IPS-18c (cell line): ENCODE results near the gene POMGNT2.
"Not testable (repeated sequence)": the region's sequence is repeated elsewhere in the genome, so short reads cannot be mapped to it uniquely, and the experiment has no call there.

ENCODE experiments used
- H3K4me3 ChIP-seq: 2 replicates; pipeline ENCODE4 v1.7.0; 2013; ENCODE audit warnings: low read depth, mild to moderate bottlenecking, low read length, moderate library complexity; ENCODE audit not compliant: insufficient read depth
- H3K9me3 ChIP-seq: one replicate; pipeline ENCODE4 v1.6.1; 2013; ENCODE audit warnings: mild to moderate bottlenecking, low read length, moderate library complexity; ENCODE audit not compliant: control insufficient read depth, insufficient read depth

Gene POMGNT2

DNA sequence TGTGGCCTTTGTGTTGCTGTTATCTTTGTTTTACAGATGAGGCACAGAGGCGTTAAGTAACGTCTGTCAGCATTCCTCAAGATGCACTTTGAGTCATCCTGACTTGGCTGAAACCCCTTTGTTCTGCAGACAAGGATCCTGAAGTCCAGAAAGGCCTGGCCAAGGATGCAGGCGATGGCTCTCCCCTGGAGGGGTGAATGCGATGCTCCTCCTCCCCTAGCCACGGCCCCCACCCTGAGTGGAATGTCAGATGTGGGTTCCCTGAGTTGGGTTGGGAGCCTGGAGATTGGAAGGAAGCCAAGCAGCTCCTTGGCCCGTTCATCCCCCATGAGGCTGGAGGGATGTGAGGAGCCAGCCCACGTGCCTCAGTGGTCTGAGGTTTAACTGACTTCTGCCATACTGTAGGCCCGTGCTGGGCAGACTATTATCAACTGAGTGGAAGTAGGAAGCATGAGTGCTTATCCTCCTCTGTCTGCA lies 43.3 kb downstream of the POMGNT2 start:
- H3K4me3 ChIP-seq: no peak overlapping the region
- no peaks in the 10 kb centered on the region for H3K9me3 ChIP-seq

- no peaks in the 10 kb centered on the region for H3K9me3 ChIP-seq
- H3K4me3 ChIP-seq: no peak overlapping the region
These were observed 43.8 kb downstream of the POMGNT2 start for GRCh38 chr3:43062040-43062563.

GRCh38 chr3:43061101-43061895 lies 44.6 kb downstream of the POMGNT2 start:
- H3K4me3 ChIP-seq: no peak overlapping the region

DNA sequence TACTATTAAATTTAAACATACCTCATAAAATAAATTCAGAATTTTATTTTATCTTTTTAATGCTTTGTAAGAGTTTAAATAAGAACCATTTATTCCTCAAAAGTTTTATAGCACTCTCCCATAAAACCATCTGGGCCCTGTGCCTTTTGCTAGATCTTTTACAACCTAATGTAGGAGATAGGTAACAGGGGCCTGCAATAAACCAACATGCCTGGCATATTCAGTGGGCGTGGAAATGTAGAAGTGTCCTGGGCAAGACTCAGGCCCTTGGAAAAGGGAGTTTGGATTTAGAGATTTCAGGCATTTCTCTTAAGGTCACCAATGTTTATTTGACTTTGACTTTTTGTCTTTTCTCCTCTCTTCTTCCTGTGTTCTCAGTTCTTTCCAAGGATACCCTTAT lies 46.4 kb downstream of the POMGNT2 start:
- no peaks in the 10 kb centered on the region for H3K9me3 ChIP-seq
- no peak overlapping the region for H3K4me3 ChIP-seq

More at GRCh38 chr3:43061101-43061895, 44.6 kb downstream of the POMGNT2 start:
- no peaks in the 10 kb centered on the region for H3K9me3 ChIP-seq

DNA sequence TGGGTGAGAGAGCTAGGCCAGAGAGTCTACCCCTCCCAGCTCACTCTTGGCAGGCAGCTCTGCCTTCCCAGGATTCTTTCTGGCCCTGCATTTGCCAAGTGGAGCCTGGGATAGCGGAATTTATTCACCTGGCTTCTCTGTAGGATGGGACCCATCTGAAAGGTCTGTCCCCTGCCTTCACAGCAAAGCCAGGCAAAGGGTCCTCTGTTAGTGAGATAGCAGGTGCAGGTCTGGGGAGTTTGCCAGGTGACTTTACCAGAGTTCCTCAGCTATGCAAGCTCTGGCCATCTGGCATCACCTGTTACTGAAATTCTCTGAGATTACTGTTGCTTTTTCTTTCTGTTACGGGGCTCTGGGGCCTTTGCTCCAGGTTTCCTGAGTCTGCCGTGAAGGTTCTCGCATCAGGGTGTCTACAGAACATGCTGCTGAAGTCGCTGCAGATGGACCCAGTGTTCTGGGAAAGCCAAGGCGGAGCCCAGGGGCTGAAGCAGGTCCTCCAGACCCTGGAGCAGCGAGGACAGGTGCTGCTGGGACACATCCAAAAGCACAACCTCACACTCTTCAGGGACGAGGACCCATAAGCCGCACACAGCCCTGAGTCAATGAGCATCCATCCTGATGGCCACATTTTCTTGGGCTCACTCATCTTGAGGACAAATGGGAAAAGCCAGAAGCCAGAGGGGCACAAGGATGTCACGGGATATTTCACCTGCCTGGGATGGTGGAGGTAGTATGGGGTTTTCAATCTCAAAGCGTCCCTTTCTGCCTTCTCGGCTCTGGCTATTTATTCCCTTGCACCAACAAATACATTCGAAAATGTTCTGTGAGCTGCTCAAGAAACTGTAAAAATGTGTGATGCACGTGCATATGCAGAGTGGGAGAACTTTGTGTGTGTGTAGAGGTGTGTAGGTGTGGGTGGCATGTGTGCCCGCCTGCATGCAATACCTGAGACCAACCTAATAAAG lies 49.8 kb downstream of the POMGNT2 start:
- Histone ChIP-seq H3K9me3 (no peaks in the 10 kb centered on the region), H3K4me3 (no peak overlapping the region)

GRCh38 chr3:43055393-43055792 lies 50.5 kb downstream of the POMGNT2 start:
- no peaks in the 10 kb centered on the region for H3K9me3 ChIP-seq
- H3K4me3 ChIP-seq: no peak overlapping the region

DNA sequence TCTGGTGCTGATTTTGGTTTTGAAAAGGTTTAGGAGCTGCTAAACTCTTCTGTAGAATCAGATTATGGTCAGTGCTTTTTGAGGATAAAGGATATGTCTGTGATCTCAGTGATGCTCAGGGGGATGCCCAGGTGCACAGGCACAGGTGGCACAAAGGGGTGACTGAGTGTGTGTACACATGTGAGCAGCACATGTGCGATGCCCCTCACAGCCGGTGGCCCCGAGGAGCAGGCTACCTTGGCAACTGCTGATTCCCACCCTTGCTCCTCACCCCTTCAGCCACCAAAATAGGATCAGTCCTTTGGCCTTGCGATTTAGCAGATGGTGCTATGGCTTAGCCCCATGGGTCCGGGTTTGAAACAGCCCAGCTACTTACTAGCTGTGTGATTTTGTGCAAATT lies 51.1 kb downstream of the POMGNT2 start:
- Histone ChIP-seq H3K4me3 (no peak overlapping the region), H3K9me3 (no peaks in the 10 kb centered on the region)

DNA sequence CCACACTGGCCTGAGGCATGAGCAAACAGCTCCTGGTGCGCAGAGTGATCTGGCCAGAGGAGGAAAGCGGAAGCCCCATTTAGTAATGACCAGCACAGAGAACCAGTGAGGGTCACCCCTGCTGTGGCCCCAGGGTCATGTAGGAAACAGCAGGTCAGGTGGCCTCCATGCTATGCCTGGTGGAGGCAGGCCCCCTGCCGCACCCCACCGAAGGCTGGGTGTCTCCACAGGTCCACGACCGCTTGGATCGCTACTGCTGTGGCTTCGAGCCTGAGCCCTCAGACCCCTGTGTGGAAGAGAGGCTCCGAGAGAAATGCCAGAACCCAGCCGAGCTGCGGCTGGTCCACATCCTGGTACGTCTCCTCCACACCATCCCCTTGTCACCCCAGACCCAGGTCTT lies 52.6 kb downstream of the POMGNT2 start:
- Histone ChIP-seq H3K9me3 (no peaks in the 10 kb centered on the region), H3K4me3 (no peak overlapping the region)

DNA sequence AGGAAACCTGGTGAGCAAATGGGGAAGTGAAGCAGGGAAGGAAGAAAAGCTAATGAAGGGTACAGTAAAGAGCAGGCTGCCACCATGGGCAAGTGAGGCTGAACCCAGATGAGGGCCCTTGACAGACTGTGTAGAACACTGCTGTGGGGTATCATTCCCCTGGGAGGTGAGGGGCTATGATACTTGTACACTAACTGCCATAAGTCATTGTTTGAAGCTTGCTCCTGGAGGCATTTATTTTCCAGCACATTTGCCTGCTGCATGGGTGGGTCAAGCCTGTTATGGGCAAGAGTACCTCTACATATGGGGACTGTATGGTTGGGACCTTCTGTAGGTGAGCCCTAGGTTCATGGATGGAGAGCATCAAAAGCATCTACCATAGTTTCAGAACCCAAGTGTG lies 57.4 kb downstream of the POMGNT2 start:
- Histone ChIP-seq H3K9me3 (peaks cover 6% of the 10 kb centered on the region), H3K4me3 (no peak overlapping the region)

DNA sequence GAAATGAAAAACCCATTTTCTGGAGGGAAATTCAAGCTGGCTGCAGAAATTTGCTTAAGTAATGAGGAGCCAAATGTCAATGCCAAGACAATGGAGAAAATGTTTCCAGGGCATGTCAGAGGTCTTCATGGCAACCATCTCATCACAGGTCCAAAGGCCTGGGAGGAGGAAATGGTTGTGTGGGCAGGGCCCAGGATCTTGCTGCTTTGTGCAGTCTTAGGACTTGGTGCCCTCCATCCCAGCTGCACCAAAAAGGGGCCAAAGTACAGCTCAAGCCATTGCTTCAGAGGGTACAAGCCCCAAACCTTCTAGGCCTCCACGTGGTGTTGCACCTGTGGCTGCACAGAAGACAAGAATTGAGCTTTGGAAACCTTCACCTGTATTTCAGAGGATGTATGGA lies 59.3 kb downstream of the POMGNT2 start:
- Histone ChIP-seq H3K4me3 (peak overlapping the region; percentile 9; the same call in 1 of the 2 replicates), H3K9me3 (peaks cover 10% of the 10 kb centered on the region)

DNA sequence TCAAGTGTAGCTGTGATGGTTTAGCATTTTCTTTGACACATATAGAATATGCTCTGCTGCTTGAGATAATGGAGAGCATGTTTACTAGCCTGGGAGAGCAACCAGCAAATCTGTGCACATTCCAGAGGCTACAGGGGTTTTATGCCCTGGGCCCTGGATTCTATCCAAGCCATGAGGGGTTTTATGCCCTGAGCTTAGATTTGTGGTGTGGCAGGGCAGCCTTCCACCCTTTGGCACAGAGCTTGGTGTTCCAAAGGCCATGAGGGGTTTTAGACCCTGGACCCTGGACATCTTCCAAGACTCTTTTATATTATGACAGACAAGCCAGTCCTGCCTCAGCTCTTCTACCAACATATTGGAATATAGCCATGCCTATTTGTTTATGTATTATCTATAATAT lies 60.8 kb downstream of the POMGNT2 start:
- H3K4me3 ChIP-seq, H3K9me3 ChIP-seq: not testable (repeated sequence)

GRCh38 chr3:43043793-43044192 lies 62.1 kb downstream of the POMGNT2 start:
- no peak overlapping the region for H3K4me3 ChIP-seq
- peaks cover 10% of the 10 kb centered on the region for H3K9me3 ChIP-seq

DNA sequence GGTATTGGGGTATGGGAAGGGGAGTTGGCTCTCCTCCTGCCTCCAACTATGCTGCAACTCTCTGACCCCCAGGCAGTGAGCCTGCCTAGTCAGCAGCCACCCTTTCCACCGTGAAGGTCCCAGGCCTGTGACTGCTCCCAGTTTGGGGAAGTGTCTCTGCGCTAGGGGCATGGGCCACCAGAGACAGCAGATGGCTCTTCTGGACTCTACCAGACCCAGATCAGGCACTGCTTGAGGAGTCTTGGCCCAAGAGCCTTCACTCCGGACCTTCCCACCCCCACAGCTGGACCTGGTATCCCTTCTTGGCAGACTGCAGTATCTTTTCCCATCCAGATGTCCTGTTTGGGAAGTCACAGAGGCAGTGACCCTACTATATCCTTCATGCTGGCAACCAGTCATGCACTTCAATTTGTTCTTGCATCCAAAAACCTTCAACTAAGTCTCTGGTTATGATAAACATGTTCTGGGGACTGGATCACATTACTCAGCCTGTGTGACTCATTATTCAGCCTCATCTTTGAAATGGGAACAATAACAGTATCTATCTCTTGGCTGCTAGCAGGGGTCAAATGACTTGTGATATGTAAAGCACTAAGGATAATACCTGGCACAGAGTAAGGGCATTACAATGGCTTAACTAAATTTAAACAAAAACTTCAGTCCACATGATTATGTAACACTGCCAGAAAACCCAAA lies 62.7 kb downstream of the POMGNT2 start:
- Histone ChIP-seq H3K4me3 (no peak overlapping the region), H3K9me3 (peaks cover 10% of the 10 kb centered on the region)

DNA sequence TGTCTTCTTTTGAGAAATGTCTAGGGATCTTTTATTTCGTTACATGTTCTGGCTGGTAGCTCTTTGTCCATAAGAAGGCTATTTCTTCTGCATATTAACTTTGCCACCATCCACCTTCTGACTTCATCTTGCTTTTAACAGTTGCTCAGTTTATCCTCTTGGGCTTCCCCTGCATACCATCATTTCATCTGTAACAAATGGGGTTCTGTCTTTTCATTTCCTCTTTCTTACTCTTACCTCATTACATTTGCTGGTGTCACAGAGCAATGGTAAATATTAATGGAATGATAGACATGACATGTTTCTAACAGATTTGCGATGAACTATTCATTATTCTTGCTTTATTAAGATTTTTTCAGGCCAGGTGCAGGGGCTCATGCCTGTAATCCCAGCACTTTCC lies 64.4 kb downstream of the POMGNT2 start:
- Histone ChIP-seq H3K9me3 (peaks cover 10% of the 10 kb centered on the region), H3K4me3 (no peak overlapping the region)

DNA sequence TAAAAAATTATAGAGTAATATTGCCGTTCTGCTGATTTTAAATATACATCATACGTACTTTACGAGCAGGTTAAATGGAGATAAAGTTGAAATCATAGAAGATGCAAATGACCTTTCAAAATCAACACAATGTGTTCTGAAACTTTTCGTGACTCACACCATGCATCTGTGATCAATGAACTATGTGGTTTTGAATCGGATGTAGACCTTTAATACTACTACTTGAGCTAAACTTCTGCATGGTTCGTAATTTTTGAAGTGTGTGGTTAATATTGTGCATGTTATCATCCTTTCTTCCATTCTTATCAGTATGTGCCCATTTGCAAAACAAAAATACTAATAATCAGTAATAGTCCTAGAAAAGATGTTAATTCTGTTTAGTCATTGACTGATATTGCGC lies 67.9 kb downstream of the POMGNT2 start:
- H3K4me3 ChIP-seq: no peak overlapping the region
- peaks cover 4% of the 10 kb centered on the region for H3K9me3 ChIP-seq

GRCh38 chr3:43036621-43037423 lies 69.1 kb downstream of the POMGNT2 start:
- H3K9me3 ChIP-seq: no peaks in the 10 kb centered on the region
- no peak overlapping the region for H3K4me3 ChIP-seq
